Measurements from ENCODE around the gene BRF1.
A peak's percentile ranks its signal among the peaks of the same experiment; 100 is the strongest.

The BRF1 gene

DNA sequence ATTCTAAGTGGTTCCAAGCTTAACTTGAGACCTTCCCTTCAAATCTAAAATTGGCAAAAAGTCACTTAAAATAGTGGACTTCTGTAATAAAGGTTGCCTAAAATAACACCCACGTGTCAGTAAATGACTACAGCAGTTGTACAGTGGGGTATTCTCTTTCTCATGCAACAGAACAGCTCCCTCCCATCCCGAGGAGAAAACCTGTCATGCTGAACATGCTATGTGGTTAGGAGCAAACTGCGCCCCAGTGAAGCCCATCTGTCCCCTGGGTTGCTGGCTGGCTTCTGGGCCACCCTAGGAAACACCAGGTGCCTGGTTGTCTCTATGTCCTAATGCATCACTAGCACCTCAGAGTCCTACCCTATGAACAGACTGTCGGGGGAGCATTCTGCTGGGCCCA, 49.8 kb downstream of the BRF1 start:
- ATAC-seq (no peak), DNase-seq (ENCODE audit: low spot score in 2 of 2) (no peak)
- H3K4me1 Mint-ChIP-seq, result peaks cover 34% of the 10 kb centered on the region
- H3K9me3 Mint-ChIP-seq, result no peaks in the 10 kb centered on the region
- H3K27ac Mint-ChIP-seq, result peak overlapping the region; percentile 50
- H3K4me3 Mint-ChIP-seq, result no peak overlapping the region
- peaks cover 38% of the 10 kb centered on the region for H3K36me3 Mint-ChIP-seq

DNA sequence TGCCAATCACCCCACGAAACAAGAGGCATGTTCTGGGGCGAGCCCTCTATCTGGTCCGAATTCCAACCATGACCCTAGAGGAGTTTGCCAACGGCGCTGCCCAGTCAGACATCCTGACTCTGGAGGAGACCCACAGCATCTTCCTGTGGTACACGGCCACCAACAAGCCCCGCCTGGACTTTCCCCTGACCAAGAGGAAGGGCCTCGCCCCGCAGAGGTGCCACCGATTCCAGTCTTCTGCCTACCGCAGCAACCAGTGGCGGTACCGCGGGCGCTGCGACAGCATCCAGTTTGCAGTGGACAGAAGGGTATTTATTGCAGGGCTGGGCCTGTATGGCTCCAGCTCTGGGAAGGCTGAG, 50.8 kb downstream of the BRF1 start:
- H3K4me1 Mint-ChIP-seq, result peaks cover 34% of the 10 kb centered on the region
- peak overlapping the region; percentile 34 for H3K27ac Mint-ChIP-seq
- peaks cover 38% of the 10 kb centered on the region for H3K36me3 Mint-ChIP-seq
- DNase-seq (ENCODE audit: low spot score in 2 of 2) (no peak), ATAC-seq (no peak)
- peak overlapping the region; percentile 73 for H3K4me3 Mint-ChIP-seq
- H3K9me3 Mint-ChIP-seq, result no peaks in the 10 kb centered on the region

DNA sequence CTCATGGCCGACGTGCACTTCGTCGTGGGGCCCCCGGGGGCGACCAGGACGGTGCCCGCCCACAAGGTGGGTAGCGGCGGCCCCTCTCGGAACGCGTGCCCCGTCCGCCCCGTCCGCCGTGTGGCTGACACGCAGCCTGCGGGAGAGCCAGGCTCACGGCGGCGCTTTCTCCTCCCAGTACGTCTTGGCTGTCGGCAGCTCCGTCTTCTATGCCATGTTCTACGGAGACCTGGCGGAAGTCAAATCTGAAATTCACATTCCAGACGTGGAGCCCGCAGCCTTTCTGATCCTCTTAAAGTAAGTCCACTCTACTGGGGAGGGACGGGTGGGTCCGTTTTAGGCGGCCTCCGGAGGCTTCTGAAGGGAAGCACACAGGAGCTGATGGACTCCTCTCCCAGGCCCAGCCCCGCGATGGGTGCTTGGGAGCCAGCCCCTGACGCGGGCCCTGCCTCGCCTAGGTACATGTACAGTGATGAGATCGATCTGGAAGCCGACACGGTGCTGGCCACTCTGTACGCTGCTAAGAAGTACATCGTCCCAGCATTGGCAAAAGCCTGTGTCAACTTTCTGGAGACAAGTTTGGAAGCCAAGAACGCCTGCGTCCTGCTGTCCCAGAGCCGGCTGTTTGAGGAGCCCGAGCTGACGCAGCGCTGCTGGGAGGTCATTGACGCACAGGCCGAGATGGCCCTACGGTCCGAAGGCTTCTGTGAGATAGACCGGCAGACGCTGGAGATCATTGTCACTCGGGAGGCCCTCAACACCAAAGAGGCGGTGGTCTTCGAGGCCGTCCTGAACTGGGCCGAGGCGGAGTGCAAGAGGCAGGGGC, 51.4 kb downstream of the BRF1 start:
- peak overlapping the region; percentile 34 for H3K27ac Mint-ChIP-seq
- H3K4me3 Mint-ChIP-seq, result peak overlapping the region; percentile 73
- no peaks in the 10 kb centered on the region for H3K9me3 Mint-ChIP-seq
- DNase-seq (ENCODE audit: low spot score in 2 of 2) (no peak), ATAC-seq (no peak)
- peaks cover 38% of the 10 kb centered on the region for H3K4me1 Mint-ChIP-seq
- peaks cover 43% of the 10 kb centered on the region for H3K36me3 Mint-ChIP-seq

DNA sequence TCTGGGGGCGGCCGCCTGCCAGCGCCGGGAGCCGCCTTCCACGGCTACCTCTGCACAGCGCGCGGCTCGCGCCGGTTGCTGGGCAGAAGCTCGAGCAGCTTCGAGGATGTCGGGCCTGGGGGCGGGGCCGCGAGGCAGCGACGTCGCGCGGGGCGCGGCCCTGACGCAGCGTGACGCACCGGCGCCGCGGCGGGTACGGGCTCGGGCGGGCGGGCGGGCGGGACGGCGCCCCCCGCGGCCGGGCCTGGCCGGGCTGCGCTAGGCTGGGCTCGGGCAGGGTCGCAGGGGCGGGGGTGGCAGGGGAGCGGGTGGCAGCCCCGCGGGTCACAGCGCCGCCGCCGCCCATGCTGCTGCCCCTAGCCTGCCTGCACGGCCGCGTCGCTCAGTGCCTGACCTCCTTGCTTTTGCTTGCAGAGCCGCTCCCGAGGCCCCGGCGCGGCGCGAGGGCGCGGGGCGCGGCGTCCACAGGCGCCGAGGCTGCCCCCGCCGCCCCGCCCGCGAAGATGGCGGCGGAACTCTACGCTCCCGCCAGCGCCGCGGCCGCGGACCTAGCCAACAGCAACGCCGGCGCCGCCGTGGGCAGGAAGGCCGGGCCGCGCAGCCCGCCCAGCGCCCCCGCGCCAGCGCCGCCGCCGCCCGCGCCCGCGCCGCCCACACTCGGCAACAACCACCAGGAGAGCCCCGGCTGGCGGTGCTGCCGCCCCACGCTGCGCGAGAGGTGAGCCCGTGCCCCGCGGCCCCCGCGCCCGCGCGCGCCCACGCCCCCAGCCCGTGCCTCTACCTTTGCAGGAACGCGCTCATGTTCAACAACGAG, 52.2 kb downstream of the BRF1 start, which contains the start of gene BTBD6:
Gene BTBD6 (plus strand): TSS at position 166 of the 814 bp plus-strand sequence. CDS start 179 bp downstream, at position 345.
- Mint-ChIP-seq H3K36me3 (peaks cover 44% of the 10 kb centered on the region), H3K4me3 (peak within 1 kb of the TSS; percentile 73), H3K9me3 (no peaks in the 10 kb centered on the region), H3K27ac (peak within 1 kb of the TSS; percentile 34), H3K4me1 (peaks cover 37% of the 10 kb centered on the region)
- DNase-seq (ENCODE audit: low spot score in 2 of 2), result peak; percentile 76 to 89
- ATAC-seq, result peak; percentile 97

DNA sequence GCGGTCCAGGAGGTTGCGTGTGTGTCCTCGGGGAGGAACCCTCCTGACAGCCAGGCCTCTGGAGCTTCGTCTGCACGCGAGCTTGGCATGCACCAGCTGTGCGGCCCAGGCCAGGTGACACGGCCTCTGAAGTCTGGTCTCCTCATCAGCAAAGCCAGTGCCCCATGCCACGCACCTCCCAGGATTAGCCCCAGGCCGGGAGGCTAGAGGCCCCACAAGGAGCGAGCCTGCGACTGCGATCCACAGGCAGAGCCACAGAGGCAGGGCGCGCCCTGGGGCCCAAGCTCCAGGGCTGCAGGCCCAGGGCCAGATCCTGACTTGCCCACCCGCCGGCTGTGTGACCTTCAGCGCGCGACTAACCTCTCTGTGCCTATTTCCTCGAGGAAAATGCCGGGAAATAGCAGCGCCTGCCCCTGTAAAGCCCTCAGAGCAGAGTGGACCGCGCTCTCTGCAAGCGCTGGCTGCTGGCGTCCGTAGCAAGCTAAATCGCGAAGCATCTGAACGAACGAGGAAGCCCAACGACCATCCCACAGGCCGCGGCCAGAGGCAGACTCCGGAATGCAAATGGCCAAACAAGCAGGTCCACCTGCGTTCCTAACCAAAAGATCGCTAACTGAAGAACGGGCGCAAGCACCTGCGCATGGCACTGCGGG, 53.0 kb downstream of the BRF1 start:
- Mint-ChIP-seq H3K27ac (no peak overlapping the region), H3K9me3 (no peaks in the 10 kb centered on the region), H3K4me3 (peak overlapping the region; percentile 73), H3K4me1 (peaks cover 32% of the 10 kb centered on the region), H3K36me3 (peaks cover 42% of the 10 kb centered on the region)
- no peak for ATAC-seq
- DNase-seq (ENCODE audit: low spot score in 2 of 2), result no peak

DNA sequence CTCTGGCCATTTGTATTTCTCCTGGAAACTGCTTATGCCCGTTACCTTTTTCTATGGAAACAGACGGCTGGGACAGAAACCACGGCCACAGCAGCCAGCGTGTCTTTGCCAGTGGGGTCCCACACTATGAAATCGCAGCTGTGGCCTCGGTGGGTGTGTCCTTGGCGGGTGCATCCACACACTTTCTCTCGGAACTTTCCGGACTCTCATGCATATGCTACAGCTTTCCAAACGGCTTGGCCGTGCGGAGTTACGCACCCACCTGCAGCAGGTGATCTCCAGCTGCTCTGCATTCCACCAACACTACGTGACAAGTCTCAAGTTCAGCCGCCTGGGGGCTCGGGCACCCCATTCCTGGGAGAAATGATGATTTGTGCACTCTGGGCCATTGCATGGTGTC, 53.8 kb downstream of the BRF1 start:
- ATAC-seq (no peak), DNase-seq (ENCODE audit: low spot score in 2 of 2) (no peak)
- Mint-ChIP-seq H3K4me3 (peak overlapping the region; percentile 73), H3K9me3 (no peaks in the 10 kb centered on the region), H3K4me1 (peaks cover 29% of the 10 kb centered on the region), H3K27ac (no peak overlapping the region), H3K36me3 (peaks cover 40% of the 10 kb centered on the region)

DNA sequence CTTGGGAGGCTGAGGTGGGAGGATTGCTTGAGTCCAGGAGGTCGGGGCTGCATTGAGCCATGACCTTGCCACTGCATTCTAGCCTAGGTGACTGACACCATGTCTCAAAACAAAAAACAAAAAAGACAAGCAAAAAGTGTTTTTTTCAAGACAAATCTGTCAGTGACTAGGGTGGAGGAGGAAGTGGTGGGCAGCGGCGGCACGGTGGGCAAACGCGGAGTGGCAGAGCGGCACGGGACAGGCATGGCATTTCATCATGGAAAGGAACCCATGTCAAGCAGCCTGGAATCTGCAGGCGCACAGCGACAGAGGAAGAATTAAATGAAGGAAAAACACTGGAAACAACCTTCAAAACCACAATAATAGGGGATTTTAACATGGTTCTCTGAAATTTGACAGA, 56.5 kb downstream of the BRF1 start:
- no peak for ATAC-seq
- peaks cover 20% of the 10 kb centered on the region for H3K4me1 Mint-ChIP-seq
- H3K36me3 Mint-ChIP-seq, result peaks cover 26% of the 10 kb centered on the region
- H3K4me3 Mint-ChIP-seq, result no peak overlapping the region
- no peaks in the 10 kb centered on the region for H3K9me3 Mint-ChIP-seq
- peak overlapping the region; percentile 23 for H3K27ac Mint-ChIP-seq
- no peak for DNase-seq (ENCODE audit: low spot score in 2 of 2)

DNA sequence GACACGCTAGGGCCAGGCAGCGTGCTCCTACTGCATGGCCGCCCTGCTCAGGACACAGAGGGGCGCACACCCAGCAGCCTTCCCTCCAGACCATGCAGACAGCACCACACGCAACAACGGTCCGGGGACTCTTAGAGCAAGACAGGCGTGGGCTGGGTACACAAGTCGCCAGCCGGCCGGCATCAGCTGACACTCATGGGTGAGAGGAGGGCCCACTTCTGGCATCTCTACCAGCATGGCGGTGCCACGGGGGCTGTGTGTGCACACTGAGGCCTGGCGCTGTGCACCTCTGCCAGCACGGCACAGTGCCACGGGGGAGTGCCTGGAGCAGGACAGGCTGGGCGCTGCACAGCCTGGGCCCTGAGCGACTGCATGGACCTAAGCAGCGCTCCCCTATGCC, 59.2 kb downstream of the BRF1 start:
- Mint-ChIP-seq H3K9me3 (no peaks in the 10 kb centered on the region), H3K36me3 (peaks cover 18% of the 10 kb centered on the region), H3K27ac (no peak overlapping the region), H3K4me3 (no peak overlapping the region), H3K4me1 (peaks cover 7% of the 10 kb centered on the region)
- DNase-seq (ENCODE audit: low spot score in 2 of 2), result no peak
- no peak for ATAC-seq

DNA sequence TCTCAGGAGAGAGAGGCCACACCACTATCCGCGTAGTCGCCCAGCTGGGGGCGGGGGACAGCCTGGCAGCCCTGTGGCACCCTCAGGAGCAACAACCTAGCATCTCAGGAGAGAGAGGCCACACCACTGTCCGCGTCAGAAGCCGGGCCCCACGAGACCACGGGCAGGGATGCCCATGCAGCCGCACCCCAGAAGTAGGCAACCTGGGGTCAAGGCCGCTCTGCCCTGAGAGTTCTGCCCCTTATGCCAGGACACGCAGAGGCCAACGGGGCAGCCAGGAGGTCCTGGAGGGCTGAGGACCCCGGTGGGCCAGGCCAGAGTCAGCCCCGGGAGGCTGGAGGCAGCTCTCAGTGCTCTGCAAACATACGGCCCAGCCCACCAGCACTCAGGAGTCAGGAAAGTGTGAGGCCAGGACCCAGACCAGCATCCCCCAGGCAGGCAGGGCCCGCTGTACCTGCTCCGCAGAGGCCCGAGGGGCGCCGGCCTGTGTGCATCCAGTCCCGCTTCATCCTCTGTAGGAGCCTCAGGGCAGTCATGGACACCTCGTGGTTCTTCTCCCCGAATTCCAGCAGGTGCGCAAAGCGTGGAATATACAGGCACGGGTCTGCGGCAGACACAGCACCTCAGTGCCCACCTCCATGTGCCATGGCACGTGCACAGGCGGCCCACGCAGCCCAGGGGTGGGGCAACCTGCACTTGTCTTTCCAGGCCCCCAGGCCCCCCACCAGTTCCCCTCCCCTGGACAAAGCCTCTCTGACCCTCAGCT, 59.8 kb downstream of the BRF1 start:
- Mint-ChIP-seq H3K27ac (no peak overlapping the region), H3K4me1 (peaks cover 7% of the 10 kb centered on the region), H3K9me3 (no peaks in the 10 kb centered on the region), H3K4me3 (no peak overlapping the region), H3K36me3 (peaks cover 18% of the 10 kb centered on the region)
- ATAC-seq (no peak), DNase-seq (ENCODE audit: low spot score in 2 of 2) (no peak)

DNA sequence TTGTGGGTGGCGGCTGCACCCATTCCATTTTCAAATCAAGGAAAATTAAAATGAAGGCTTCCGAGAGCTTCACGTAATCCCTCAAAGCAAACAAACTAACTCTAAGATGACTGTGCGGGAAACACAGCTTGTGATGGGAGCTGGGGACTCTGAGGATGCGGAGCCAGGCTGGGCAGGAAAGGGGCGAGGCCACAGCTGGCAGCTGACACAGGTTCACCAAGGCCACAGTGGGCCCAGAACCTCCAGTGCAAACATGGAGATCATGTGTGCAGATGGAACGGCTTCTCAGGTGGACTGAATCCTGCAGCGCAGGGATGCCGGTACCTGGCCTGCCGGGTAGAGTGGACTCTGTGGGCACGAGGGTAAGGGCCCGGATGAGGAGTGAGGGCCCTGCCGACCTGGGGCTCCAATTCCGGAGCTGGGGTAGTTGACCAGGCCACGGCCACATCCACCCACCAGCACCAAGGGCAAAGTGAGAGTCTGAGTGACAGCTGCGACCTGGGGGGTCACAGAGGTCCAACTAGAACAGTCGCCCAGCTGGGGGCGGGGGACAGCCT, 71.6 kb downstream of the BRF1 start:
- peaks cover 27% of the 10 kb centered on the region for H3K36me3 Mint-ChIP-seq
- H3K4me1 Mint-ChIP-seq, result no peaks in the 10 kb centered on the region
- H3K9me3 Mint-ChIP-seq, result no peaks in the 10 kb centered on the region
- H3K27ac Mint-ChIP-seq, result no peak overlapping the region
- ATAC-seq, result no peak
- H3K4me3 Mint-ChIP-seq, result no peak overlapping the region
- no peak for DNase-seq (ENCODE audit: low spot score in 2 of 2)

DNA sequence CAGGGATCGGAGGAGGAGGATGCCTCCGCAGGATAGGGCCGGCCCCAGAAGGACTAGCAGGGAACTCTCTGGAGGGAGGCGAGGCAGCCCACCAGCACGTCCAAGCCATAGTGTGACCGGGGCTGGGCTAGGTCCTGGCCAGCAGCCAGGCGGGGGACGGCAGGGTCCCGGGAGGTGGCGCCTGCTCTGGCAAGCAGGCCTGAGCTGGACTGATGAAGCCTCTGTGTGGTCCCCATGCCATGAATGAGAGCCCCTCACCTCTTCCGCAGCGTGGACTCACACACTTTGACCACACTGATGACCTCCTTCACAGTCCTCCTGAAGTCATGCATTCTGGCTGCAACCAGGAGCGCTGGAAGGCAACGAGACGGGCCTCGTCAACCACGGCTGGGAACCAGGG, 72.2 kb downstream of the BRF1 start:
- DNase-seq (ENCODE audit: low spot score in 2 of 2) (no peak), ATAC-seq (no peak)
- no peaks in the 10 kb centered on the region for H3K9me3 Mint-ChIP-seq
- H3K4me3 Mint-ChIP-seq, result no peak overlapping the region
- no peak overlapping the region for H3K27ac Mint-ChIP-seq
- no peaks in the 10 kb centered on the region for H3K4me1 Mint-ChIP-seq
- peaks cover 27% of the 10 kb centered on the region for H3K36me3 Mint-ChIP-seq

DNA sequence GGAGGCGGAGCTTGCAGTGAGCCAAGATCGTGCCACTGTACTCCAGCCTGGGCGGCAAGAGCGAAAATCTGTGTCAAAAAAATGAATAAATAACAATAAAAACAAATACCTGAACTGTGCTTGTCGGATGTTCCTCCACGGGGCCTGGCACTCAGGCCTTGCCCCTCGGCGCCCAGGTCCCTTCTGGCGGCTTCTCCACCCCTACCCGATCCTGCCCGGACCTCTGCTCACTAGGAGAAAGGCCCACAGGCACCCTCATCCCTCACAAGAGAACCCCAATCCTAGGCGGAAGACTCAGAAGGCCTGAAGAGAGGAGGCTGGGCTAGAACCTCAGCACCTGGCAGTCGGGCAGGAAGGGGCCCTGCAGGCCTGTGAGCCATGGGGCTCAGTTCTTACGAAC, 73.5 kb downstream of the BRF1 start:
- Mint-ChIP-seq H3K4me3 (no peak overlapping the region), H3K4me1 (no peaks in the 10 kb centered on the region), H3K9me3 (no peaks in the 10 kb centered on the region), H3K27ac (no peak overlapping the region), H3K36me3 (peaks cover 27% of the 10 kb centered on the region)
- DNase-seq (ENCODE audit: low spot score in 2 of 2) (no peak), ATAC-seq (no peak)

DNA sequence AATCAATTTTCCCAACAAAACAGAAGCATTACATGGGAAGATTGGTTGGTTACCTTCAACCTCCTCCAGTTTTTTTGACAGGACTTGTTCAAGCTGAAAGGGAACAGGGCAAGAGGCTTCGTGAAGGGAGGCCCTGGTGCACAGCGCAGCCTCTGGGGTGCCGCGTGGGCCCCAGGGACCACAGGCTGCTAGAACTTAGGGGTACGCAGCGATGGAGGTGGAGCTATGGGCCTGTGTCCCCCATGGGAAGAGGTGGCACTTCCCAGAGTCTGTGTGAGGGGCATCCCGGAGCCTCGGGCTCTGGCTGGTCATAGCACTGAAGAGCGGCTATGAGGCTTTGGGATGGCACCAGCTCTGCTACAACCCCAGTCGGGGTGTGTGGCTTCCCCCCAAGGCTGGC, 74.6 kb downstream of the BRF1 start:
- ATAC-seq (no peak), DNase-seq (ENCODE audit: low spot score in 2 of 2) (no peak)
- Mint-ChIP-seq H3K27ac (peak overlapping the region; percentile 65), H3K9me3 (no peaks in the 10 kb centered on the region), H3K36me3 (peaks cover 27% of the 10 kb centered on the region), H3K4me1 (no peaks in the 10 kb centered on the region), H3K4me3 (no peak overlapping the region)

DNA sequence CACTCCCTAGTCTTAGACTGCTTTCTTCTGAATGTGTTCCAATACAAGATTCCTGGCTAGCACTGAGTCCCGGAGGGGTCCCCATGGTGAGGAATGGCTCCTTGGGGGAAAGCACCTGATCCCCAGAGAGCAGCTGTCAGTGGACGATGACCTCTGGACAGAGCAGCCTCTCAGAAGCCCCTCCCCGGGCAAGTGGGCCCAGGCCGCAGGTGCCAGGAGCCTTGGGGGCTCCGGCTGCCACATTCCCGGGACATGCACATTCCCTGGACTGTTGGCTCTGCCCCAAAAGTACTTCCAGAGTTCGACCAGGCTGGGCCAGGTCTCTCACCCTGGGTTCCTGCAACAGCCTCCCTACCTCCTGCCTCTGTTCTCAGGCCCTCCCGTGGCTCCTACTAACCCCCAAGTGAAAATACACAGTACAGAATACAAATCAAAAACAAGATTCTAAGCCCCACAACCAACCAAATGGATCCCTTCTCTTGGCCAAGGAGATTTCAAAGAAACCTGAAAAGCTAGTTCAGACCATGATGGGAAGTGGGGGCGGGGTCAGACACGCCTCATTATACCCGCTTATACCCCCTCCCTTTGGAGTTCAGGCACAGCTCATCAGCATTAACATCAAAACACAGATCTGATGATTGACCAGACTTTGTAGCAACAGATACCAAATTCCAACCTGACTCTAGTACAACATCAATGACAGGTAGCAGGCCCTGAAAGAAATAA, 75.8 kb downstream of the BRF1 start:
- ATAC-seq, result no peak
- no peaks in the 10 kb centered on the region for H3K9me3 Mint-ChIP-seq
- no peaks in the 10 kb centered on the region for H3K4me1 Mint-ChIP-seq
- no peak overlapping the region for H3K4me3 Mint-ChIP-seq
- DNase-seq (ENCODE audit: low spot score in 2 of 2), result no peak
- H3K36me3 Mint-ChIP-seq, result peaks cover 27% of the 10 kb centered on the region
- peak overlapping the region; percentile 52 for H3K27ac Mint-ChIP-seq

Data from stimulated activated effector memory CD8-positive, alpha-beta T cell treated with anti-CD3 and anti-CD28 coated beads, Interleukin-12 subunit alpha, Interleukin-12 subunit beta, amount 100 ng/mL, for 72 hours (primary cell).